HepG2 (cell line): Measurements from ENCODE around the gene ABCB8. TPM values are rescaled to one million over a fixed set of nuclear protein-coding genes. Genes with fewer than 3 reads are reported as not detected.

Experiments used
- ATF7 ChIP-seq, 2 experiments: fragments of 450-650 bp in 1 of 2; sonication (generic) in 1 of 2; formaldehyde crosslinking in 1 of 2; IDR thresholded peaks; 2 replicates each; pipeline versions ENCODE4 v1.4.0 to v1.6.1; 2016 to 2020; ENCODE audit warnings: antibody characterized with exemption in 1 of 2, mild to moderate bottlenecking in 1 of 2, missing genetic modification reagents in 1 of 2
- GZF1 ChIP-seq: sonication (generic); formaldehyde crosslinking; IDR thresholded peaks from 2 replicates; pipeline ENCODE4 v1.5.1; 2020; ENCODE audit warnings: mild to moderate bottlenecking, missing genetic modification reagents
- KAT2B ChIP-seq: fragments of 150-350 bp; IDR thresholded peaks from 2 replicates; pipeline ENCODE4 v1.6.1; 2014; ENCODE audit warnings: low read depth, low read length, borderline replicate concordance
- ONECUT2 ChIP-seq: sonication (generic); formaldehyde crosslinking; IDR thresholded peaks from 2 replicates; pipeline ENCODE4 v1.4.0; 2020; ENCODE audit warnings: missing genetic modification reagents
- SMARCC2 ChIP-seq: fragments of 450-650 bp; IDR thresholded peaks from 2 replicates; pipeline ENCODE4 v1.6.1; 2017; ENCODE audit warnings: antibody characterized with exemption, mild to moderate bottlenecking
- ZNF207 ChIP-seq: fragments of 450-650 bp; IDR thresholded peaks from 2 replicates; pipeline ENCODE4 v1.6.1; 2016; ENCODE audit warnings: antibody characterized with exemption, borderline replicate concordance
- ZNF318 ChIP-seq: sonication (generic); formaldehyde crosslinking; IDR thresholded peaks from 2 replicates; pipeline ENCODE4 v1.4.0; 2020; ENCODE audit warnings: mild to moderate bottlenecking, missing genetic modification reagents
- ZNF773 ChIP-seq: sonication (generic); formaldehyde crosslinking; IDR thresholded peaks from 2 replicates; pipeline ENCODE4 v1.4.0; 2020; ENCODE audit warnings: missing genetic modification reagents, borderline replicate concordance
- polyA plus RNA-seq, 8 experiments: library from polyadenylated mRNA; depleted of rRNA in 3 of 8; stranded (reverse) in 7 of 8; unstranded in 1 of 8; fragments of >200 nt; fragmentation: Illumina TruSeq in 4 of 8; extraction: Trizol in 4 of 8; gene quantifications; 2 replicates each; pipeline versions ENCODE4 v1.2.1 to v1.2.3, GENCODE V29; 2011 to 2016; ENCODE audit warnings: low read depth in 4 of 8, missing spikeins in 1 of 8, mixed read lengths in 1 of 8; ENCODE audit not compliant: insufficient read depth in 1 of 8
- total RNA-seq, 5 experiments: library from RNA; depleted of rRNA; stranded (reverse); fragments of >200 nt; fragmentation: Illumina TruSeq; extraction: Trizol; gene quantifications; 2 replicates each; pipeline ENCODE4 v1.2.3, GENCODE V29; 2016; ENCODE audit warnings: low read depth in 1 of 5
- TF ChIP-seq, protein P1 (sequence below): sonication (generic); formaldehyde crosslinking; IDR thresholded peaks from 2 replicates; pipeline ENCODE4 v1.5.1; 2020; ENCODE audit warnings: missing genetic modification reagents, mild to moderate bottlenecking, borderline replicate concordance
- TF ChIP-seq, protein P2 (sequence below): sonication (generic); formaldehyde crosslinking; IDR thresholded peaks from 2 replicates; pipeline ENCODE4 v1.5.1; 2020; ENCODE audit warnings: mild to moderate bottlenecking, missing genetic modification reagents, moderate library complexity
- TF ChIP-seq, protein P3 (sequence below): sonication (generic); formaldehyde crosslinking; IDR thresholded peaks from 2 replicates; pipeline ENCODE4 v1.5.0; 2020; ENCODE audit warnings: missing genetic modification reagents

The ABCB8 gene
- total and polyA plus RNA-seq, 2 of the 13 experiments (the other 11 are each of a cell fraction or from before 2014, with no cell fraction given): 6.6 to 16.7 TPM

- TF ChIP-seq ZNF318 (CRISPR knock-in tag) (no peak), ONECUT2 (CRISPR knock-in tag) (no peak), SMARCC2 (no peak), KAT2B (no peak), ZNF773 (no peak), ZNF207 (no peak), GZF1 (CRISPR knock-in tag) (no peak), ATF7 (IDR thresholded peaks at IDR 0.05) (no peak), ATF7 (CRISPR knock-in tag; IDR thresholded peaks at IDR 0.05) (no peak)
- TF ChIP-seq, protein P1, sequence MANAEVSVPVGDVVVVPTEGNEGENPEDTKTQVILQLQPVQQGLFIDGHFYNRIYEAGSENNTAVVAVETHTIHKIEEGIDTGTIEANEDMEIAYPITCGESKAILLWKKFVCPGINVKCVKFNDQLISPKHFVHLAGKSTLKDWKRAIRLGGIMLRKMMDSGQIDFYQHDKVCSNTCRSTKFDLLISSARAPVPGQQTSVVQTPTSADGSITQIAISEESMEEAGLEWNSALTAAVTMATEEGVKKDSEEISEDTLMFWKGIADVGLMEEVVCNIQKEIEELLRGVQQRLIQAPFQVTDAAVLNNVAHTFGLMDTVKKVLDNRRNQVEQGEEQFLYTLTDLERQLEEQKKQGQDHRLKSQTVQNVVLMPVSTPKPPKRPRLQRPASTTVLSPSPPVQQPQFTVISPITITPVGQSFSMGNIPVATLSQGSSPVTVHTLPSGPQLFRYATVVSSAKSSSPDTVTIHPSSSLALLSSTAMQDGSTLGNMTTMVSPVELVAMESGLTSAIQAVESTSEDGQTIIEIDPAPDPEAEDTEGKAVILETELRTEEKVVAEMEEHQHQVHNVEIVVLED (CRISPR knock-in tag): peak; percentile 27; the same call in 1 of the 2 replicates
- TF ChIP-seq, protein P2, sequence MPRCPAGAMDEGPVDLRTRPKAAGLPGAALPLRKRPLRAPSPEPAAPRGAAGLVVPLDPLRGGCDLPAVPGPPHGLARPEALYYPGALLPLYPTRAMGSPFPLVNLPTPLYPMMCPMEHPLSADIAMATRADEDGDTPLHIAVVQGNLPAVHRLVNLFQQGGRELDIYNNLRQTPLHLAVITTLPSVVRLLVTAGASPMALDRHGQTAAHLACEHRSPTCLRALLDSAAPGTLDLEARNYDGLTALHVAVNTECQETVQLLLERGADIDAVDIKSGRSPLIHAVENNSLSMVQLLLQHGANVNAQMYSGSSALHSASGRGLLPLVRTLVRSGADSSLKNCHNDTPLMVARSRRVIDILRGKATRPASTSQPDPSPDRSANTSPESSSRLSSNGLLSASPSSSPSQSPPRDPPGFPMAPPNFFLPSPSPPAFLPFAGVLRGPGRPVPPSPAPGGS (CRISPR knock-in tag): no peak
- TF ChIP-seq, protein P3, sequence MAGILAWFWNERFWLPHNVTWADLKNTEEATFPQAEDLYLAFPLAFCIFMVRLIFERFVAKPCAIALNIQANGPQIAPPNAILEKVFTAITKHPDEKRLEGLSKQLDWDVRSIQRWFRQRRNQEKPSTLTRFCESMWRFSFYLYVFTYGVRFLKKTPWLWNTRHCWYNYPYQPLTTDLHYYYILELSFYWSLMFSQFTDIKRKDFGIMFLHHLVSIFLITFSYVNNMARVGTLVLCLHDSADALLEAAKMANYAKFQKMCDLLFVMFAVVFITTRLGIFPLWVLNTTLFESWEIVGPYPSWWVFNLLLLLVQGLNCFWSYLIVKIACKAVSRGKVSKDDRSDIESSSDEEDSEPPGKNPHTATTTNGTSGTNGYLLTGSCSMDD (CRISPR knock-in tag): no peak
Observed at GRCh38 chr7:151012031-151012692, 16.1 kb upstream of the ABCB8 start (continued).
